ENCODE measurements around the gene SMPD2.

DNA sequence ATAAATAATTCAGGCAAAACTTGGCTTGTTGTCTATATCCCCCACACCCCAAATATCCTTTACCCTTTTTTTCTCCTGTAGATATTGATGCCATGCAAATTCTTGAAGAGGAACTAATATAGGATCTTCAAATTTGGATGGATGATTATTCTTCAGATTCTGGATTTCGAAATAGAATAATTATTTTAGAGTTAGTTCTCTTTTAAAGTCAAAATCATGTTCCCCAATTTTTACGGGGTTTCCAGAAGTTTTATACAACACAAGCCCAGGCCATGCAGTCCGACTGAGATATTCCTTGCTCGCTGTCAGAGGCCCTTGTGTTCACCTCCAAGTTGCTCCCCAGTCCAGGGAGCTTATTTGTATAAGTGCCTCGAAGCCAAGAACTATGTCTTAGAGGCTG, 4.5 kb upstream of the SMPD2 start:
- no peak for TF ChIP-seq POLR2A (IDR thresholded peaks at IDR 0.05)
- TF ChIP-seq, protein P1, sequence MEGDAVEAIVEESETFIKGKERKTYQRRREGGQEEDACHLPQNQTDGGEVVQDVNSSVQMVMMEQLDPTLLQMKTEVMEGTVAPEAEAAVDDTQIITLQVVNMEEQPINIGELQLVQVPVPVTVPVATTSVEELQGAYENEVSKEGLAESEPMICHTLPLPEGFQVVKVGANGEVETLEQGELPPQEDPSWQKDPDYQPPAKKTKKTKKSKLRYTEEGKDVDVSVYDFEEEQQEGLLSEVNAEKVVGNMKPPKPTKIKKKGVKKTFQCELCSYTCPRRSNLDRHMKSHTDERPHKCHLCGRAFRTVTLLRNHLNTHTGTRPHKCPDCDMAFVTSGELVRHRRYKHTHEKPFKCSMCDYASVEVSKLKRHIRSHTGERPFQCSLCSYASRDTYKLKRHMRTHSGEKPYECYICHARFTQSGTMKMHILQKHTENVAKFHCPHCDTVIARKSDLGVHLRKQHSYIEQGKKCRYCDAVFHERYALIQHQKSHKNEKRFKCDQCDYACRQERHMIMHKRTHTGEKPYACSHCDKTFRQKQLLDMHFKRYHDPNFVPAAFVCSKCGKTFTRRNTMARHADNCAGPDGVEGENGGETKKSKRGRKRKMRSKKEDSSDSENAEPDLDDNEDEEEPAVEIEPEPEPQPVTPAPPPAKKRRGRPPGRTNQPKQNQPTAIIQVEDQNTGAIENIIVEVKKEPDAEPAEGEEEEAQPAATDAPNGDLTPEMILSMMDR (IDR thresholded peaks at IDR 0.05): no peak
- no peak for TF ChIP-seq POLR2AphosphoS5 (IDR thresholded peaks at IDR 0.05)

Measured in upper lobe of left lung (tissue), 4 donors.